Measurements from ENCODE around the gene ZNF223.

The ZNF223 gene

DNA sequence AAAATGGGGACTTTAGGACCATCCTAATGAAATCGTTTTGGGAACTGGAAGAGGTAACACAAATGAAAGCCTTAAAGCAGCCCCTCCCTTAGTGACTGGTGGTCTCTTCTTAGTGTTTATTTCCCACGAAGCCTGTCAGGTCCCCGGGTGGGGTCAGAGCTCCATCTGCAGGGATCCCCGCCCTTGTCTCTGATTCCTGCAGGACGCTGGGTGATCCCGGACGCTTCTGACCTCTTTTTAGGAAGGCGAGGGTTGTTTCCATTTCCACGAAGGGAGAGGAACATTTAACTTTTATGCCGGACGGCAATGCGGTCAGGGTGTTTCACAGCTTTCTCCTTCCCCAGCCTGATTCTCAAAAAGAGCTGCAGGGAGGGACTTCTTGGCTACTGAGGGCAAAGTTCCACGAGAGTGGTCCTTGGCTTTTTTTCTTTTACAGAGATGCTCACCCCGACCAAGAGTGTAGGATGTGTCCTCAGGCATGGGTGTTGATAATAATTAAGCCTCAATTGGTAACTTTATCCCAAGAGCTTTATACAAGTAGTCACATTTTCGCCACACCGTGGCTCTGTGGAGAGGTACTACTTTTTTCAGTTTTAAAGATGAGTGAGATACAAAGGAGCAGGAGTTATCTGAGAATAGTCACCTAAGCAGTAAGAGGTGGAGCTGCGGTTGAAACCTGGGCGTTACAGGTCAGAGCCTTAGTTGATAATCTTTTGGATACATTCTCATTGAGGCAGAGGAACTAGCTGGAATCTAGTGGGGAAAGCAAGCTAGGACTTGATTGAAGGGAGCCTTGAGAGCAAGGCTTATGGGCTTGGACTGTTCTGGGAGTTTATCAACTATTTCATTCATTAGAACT, 20.9 kb downstream of the ZNF223 start:
- no peak for DNase-seq

DNA sequence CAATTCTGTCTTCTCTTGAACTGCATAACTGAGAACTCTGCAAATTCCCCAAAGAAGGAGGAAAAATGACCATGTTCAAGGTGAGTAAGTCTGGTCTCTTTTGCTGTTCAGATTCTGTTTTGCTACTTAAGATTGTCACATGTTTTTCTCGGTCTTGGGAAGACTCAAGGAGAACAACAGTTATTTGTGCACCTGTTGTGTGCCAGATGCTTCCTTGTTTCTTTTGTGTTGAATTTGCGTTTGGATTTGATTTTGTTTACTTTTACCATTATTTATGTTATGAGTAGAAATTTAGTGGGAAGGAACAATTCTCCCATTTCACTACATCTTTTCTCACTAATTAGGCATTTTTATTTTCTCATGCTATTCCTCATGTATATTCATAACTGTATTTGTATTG, 24.5 kb downstream of the ZNF223 start:
- DNase-seq, result no peak

- no peak for DNase-seq
These were observed 40.3 kb downstream of the ZNF223 start for GRCh38 chr19:44092108-44092507.

DNA sequence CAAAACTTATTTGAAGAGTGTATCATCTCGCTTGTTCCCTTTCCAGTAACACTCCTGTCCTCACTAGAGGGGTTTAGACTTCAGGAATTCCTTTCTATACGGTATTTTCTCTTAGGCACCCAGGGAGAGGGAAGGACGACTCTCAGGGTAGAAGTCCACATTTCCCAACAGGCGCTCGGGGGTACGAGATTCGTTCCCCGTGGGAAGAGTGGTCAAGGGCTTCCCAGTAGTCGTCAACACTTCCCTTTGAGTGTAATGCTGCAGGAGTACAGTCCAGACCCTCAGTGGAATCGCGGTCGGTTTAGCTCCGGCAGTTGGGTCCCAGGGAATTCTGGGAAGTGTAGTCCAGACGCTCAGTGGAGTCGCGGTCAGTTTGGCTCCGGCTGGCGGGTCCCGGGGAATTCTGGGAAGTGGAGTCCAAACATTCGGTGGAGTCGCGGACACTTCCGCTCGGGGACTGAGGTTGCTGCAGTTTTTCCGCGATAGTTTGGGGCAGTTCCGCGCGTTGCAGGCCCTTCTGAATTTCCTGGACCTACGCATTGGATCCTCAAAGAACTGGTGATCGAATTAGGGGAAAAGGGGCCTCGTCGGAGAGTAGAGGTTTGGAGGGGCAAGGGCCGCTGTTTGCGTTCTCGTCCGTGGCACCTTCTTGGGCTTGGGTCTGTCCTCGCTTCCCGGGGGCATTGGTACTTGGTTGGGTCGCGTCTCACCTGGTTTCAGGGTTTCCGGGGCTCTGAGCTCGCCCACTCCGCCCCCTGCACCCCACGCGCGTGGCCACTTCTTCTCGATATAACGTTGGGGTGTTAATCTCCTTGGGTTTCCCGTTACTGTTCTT, 42.3 kb downstream of the ZNF223 start, which contains the start of gene ZNF224:
Gene ZNF224, plus strand, starts transcription at position 431 of the 835 bp plus-strand sequence. CDS start 3,513 bp downstream, outside the sequence.
- peak; percentile 89 for DNase-seq

DNA sequence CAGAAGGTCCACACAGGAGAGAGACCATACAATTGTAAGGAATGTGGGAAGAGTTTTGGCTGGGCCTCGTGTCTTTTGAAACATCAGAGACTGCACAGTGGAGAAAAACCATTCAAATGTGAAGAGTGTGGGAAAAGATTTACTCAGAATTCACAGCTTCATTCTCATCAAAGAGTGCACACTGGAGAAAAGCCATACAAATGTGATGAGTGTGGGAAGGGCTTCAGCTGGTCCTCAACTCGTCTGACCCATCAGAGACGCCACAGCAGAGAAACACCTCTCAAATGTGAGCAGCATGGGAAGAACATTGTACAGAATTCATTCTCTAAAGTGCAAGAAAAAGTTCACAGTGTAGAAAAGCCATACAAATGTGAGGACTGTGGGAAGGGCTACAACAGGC, 55.9 kb downstream of the ZNF223 start:
- no peak for DNase-seq

DNA sequence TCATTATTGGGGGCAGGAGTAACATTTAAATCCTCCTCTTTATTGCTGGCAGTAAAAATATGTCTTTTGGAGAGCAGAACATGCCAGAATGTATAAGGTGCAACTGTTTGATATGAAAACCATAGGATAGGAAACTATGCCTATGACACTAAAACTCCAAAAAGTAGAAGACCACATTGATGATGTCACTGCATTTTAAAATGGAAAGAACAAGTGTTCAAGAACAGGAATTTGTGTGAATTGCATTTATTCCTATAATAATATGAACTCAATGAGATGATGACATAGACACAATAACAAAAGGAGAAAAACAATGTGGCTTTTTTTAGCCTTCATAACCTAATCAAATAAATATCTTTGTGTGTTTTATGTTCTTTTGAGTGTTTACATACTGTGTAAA, 57.6 kb downstream of the ZNF223 start:
- no peak for DNase-seq

GRCh38 chr19:44111910-44112463, 60.2 kb downstream of the ZNF223 start:
- DNase-seq, result peak; percentile 12

GRCh38 chr19:44112802-44113137, 60.9 kb downstream of the ZNF223 start:
- DNase-seq, result no peak

DNA sequence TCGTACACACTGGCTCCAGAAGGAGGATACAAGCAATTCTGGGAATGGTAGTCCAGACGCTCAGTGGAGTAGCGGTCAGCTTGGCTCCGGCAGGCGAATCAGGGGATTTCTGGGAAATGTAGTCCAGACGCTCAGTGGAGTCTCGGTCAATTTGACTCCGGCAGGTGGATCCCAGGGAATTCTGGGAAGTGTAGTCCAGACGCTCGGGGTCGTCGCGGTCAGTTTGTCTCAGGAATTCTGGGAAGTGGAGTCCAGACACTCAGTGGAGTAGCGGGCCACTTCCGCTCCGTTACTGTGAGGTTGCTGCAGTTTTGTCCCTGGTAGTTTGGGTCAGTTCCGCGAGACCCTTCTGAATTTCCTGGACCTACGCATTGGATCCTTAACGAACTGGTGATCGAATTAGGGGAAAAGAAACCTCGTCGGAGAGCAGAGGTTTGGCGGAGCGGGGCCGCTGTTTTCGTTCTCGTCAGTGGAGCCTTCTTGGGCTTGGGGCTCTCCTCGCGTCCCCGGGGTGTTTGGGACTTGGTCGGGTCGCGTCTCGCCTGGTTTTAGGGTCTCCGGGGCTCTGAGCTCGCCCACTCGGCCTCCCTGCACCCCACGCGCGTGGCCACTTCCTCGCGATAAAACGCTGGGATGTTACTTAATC, 61.4 kb downstream of the ZNF223 start, which contains the start of gene ZNF225:
Gene ZNF225, plus strand, starts transcription at position 262 of the 646 bp plus-strand sequence. CDS start 2,429 bp downstream, outside the sequence.
- peak; percentile 89 for DNase-seq

GRCh38 chr19:44113784-44114390, 62.1 kb downstream of the ZNF223 start:
- DNase-seq, result peak; percentile 2

All from stimulated activated CD4-positive, alpha-beta T cell treated with anti-CD3 and anti-CD28 coated beads, Interleukin-15, amount 100 ng/mL, for 24 hours (primary cell).